ENCODE measurements around the gene DGUOK. TPM values are rescaled to one million over a fixed set of nuclear protein-coding genes. Genes with fewer than 3 reads are reported as not detected.

The DGUOK gene
- total RNA-seq, 4 donors from 2014 or later, result 24.2 to 44.5 (median 39.7) TPM

- TF ChIP-seq, protein P1, sequence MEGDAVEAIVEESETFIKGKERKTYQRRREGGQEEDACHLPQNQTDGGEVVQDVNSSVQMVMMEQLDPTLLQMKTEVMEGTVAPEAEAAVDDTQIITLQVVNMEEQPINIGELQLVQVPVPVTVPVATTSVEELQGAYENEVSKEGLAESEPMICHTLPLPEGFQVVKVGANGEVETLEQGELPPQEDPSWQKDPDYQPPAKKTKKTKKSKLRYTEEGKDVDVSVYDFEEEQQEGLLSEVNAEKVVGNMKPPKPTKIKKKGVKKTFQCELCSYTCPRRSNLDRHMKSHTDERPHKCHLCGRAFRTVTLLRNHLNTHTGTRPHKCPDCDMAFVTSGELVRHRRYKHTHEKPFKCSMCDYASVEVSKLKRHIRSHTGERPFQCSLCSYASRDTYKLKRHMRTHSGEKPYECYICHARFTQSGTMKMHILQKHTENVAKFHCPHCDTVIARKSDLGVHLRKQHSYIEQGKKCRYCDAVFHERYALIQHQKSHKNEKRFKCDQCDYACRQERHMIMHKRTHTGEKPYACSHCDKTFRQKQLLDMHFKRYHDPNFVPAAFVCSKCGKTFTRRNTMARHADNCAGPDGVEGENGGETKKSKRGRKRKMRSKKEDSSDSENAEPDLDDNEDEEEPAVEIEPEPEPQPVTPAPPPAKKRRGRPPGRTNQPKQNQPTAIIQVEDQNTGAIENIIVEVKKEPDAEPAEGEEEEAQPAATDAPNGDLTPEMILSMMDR (IDR thresholded peaks at IDR 0.05), result no peak
- TF ChIP-seq POLR2A (IDR thresholded peaks at IDR 0.05), result no peak
- no peaks in the 10 kb centered on the region for H3K36me3 ChIP-seq
- no peak overlapping the region for H3K4me3 ChIP-seq
- H3K9me3 ChIP-seq, result no peaks in the 10 kb centered on the region
- no peak for DNase-seq
- no peak overlapping the region for H3K27ac ChIP-seq
- peaks cover 0 to 22% (median 10%) of the 10 kb centered on the region in 4 donors for H3K4me1 ChIP-seq
- H3K27me3 ChIP-seq, result no peaks in the 10 kb centered on the region
Observed at GRCh38 chr2:73992036-73992435, 65.4 kb downstream of the DGUOK start.

GRCh38 chr2:73993376-73993775 lies 66.7 kb downstream of the DGUOK start:
- TF ChIP-seq POLR2A (IDR thresholded peaks at IDR 0.05), result no peak
- TF ChIP-seq, protein P1 (IDR thresholded peaks at IDR 0.05), result no peak
- DNase-seq, result no peak
- H3K27ac ChIP-seq, result no peak overlapping the region
- H3K4me3 ChIP-seq, result no peak overlapping the region
- H3K27me3 ChIP-seq, result no peaks in the 10 kb centered on the region
- peaks cover 0 to 10% (median 1%) of the 10 kb centered on the region in 4 donors for H3K4me1 ChIP-seq
- H3K36me3 ChIP-seq, result no peaks in the 10 kb centered on the region
- H3K9me3 ChIP-seq, result no peaks in the 10 kb centered on the region

GRCh38 chr2:73993778-73994177 lies 67.1 kb downstream of the DGUOK start:
- Histone ChIP-seq H3K27me3 (no peaks in the 10 kb centered on the region), H3K36me3 (no peaks in the 10 kb centered on the region), H3K27ac (no peak overlapping the region), H3K4me1 (peaks cover 0 to 8% (median 0%) of the 10 kb centered on the region in 4 donors), H3K9me3 (no peaks in the 10 kb centered on the region), H3K4me3 (no peak overlapping the region)
- TF ChIP-seq POLR2A (IDR thresholded peaks at IDR 0.05), result no peak
- TF ChIP-seq, protein P1 (IDR thresholded peaks at IDR 0.05), result no peak
- DNase-seq, result no peak

DNA sequence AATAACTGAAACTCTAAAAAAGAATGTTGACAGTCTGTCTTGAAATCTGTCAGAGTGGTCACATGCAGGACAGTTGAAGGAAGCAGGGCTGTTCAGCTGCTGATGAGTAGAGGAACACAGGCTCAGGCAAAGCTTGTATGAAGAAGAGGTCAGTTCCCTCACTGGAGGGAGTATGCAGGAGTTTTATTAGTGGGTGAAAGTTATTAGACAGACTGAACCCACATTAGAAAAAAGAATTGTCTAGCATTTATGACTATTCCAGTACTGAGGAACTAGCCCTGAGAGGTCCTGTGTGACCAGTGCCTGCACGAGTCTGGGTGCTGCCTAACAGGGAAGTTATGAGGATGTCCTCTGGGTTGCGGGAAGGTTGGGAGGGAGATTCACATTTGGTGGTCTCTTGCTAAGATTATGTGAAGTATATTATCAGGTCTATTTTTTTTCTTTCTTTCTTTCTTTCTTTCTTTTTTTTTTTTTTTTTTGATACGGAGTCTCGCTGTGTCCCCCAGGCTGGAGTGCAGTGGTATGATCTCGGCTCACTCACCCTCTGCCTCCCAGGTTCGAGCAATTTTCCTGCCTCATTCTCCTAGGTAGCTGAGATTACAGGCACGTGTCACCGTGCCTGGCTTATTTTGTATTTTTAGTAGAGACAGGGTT lies 67.6 kb downstream of the DGUOK start:
- no peak overlapping the region for H3K4me3 ChIP-seq
- no peaks in the 10 kb centered on the region for H3K27me3 ChIP-seq
- H3K4me1 ChIP-seq, result peaks cover 0 to 10% (median 0%) of the 10 kb centered on the region in 4 donors
- H3K36me3 ChIP-seq, result no peaks in the 10 kb centered on the region
- no peak for DNase-seq
- TF ChIP-seq, protein P1 (IDR thresholded peaks at IDR 0.05), result no peak
- no peak for TF ChIP-seq POLR2A (IDR thresholded peaks at IDR 0.05)
- H3K27ac ChIP-seq, result no peak overlapping the region
- no peaks in the 10 kb centered on the region for H3K9me3 ChIP-seq

GRCh38 chr2:73995810-73996209 lies 69.1 kb downstream of the DGUOK start:
- H3K4me3 ChIP-seq, result no peak overlapping the region
- H3K36me3 ChIP-seq, result no peaks in the 10 kb centered on the region
- no peaks in the 10 kb centered on the region for H3K9me3 ChIP-seq
- H3K27me3 ChIP-seq, result no peaks in the 10 kb centered on the region
- DNase-seq, result no peak
- peaks cover 0 to 23% (median 0%) of the 10 kb centered on the region in 4 donors for H3K4me1 ChIP-seq
- H3K27ac ChIP-seq, result no peak overlapping the region
- no peak for TF ChIP-seq POLR2A (IDR thresholded peaks at IDR 0.05)
- TF ChIP-seq, protein P1 (IDR thresholded peaks at IDR 0.05), result no peak
